ENCODE data around the gene DNTT. TPM values are rescaled to one million over a fixed set of nuclear protein-coding genes. Genes with fewer than 3 reads are reported as not detected.

The DNTT gene
- total RNA-seq, 1 experiment from 2014 or later, result not detected

GRCh38 chr10:96352582-96352981, 48.3 kb downstream of the DNTT start:
- ChIA-PET CTCF (interaction anchor here (0.7 kb wide), 2 partner anchors 9 to 62 kb away, joined by 3 to 4 read pairs; no protein-coding TSS in a partner anchor), POLR2A (no interaction called here)
- DNase-seq, result no peak
- Mint-ChIP-seq H3K36me3 (ENCODE audit: insufficient read depth, unreplicated experiment) (no peaks in the 10 kb centered on the region), H3K27me3 (ENCODE audit: insufficient read depth, unreplicated experiment) (peaks cover 5% of the 10 kb centered on the region), H3K9me3 (ENCODE audit: unreplicated experiment) (no peaks in the 10 kb centered on the region), H3K4me3 (ENCODE audit: unreplicated experiment) (no peak overlapping the region), H3K4me1 (ENCODE audit: low read depth, unreplicated experiment) (peaks cover 10% of the 10 kb centered on the region), H3K27ac (ENCODE audit: unreplicated experiment) (no peak overlapping the region)
- BruUV-seq (replicated peaks), result no TSS peak
- Histone ChIP-seq H3K36me3 (ENCODE audit: control insufficient read depth, insufficient read depth, low read length) (no peaks in the 10 kb centered on the region), H3K9me3 (no peaks in the 10 kb centered on the region), H3K4me3 (ENCODE audit: low read depth, low read length) (no peak overlapping the region), H3K4me1 (peaks cover 22% of the 10 kb centered on the region), H3K27me3 (replicated peaks; ENCODE audit: control insufficient read depth, insufficient read depth, low read length) (no peaks in the 10 kb centered on the region; the same call in 1 of the 2 replicates)
- intact Hi-C loops (cut with micrococcal nuclease; ENCODE audit: unreplicated experiment), result no loop called here
- TF ChIP-seq, protein P1, sequence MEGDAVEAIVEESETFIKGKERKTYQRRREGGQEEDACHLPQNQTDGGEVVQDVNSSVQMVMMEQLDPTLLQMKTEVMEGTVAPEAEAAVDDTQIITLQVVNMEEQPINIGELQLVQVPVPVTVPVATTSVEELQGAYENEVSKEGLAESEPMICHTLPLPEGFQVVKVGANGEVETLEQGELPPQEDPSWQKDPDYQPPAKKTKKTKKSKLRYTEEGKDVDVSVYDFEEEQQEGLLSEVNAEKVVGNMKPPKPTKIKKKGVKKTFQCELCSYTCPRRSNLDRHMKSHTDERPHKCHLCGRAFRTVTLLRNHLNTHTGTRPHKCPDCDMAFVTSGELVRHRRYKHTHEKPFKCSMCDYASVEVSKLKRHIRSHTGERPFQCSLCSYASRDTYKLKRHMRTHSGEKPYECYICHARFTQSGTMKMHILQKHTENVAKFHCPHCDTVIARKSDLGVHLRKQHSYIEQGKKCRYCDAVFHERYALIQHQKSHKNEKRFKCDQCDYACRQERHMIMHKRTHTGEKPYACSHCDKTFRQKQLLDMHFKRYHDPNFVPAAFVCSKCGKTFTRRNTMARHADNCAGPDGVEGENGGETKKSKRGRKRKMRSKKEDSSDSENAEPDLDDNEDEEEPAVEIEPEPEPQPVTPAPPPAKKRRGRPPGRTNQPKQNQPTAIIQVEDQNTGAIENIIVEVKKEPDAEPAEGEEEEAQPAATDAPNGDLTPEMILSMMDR (IDR thresholded peaks at IDR 0.05; ENCODE audit: insufficient read depth in 1 of 2, low read depth in 1 of 2, low read length in 1 of 2, severe bottlenecking in 1 of 2, unreplicated experiment in 1 of 2), result no peak

- H3K4me3 ChIP-seq (ENCODE audit: low read depth, low read length), result no peak overlapping the region
- Mint-ChIP-seq H3K4me1 (ENCODE audit: low read depth, unreplicated experiment) (peaks cover 10% of the 10 kb centered on the region), H3K9me3 (ENCODE audit: unreplicated experiment) (no peaks in the 10 kb centered on the region), H3K4me3 (ENCODE audit: unreplicated experiment) (no peak overlapping the region), H3K36me3 (ENCODE audit: insufficient read depth, unreplicated experiment) (no peaks in the 10 kb centered on the region), H3K27ac (ENCODE audit: unreplicated experiment) (no peak overlapping the region), H3K27me3 (ENCODE audit: insufficient read depth, unreplicated experiment) (peaks cover 13% of the 10 kb centered on the region)
- intact Hi-C loops (cut with micrococcal nuclease; ENCODE audit: unreplicated experiment), result no loop called here
- no peaks in the 10 kb centered on the region; the same call in 1 of the 2 replicates for H3K27me3 ChIP-seq (replicated peaks; ENCODE audit: control insufficient read depth, insufficient read depth, low read length)
- no peaks in the 10 kb centered on the region for H3K9me3 ChIP-seq
- ChIA-PET CTCF (interaction anchor here (0.5 kb wide), 1 partner anchor 13 kb away, joined by 3 read pairs; no protein-coding TSS in a partner anchor), POLR2A (no interaction called here)
- TF ChIP-seq, protein P1 (IDR thresholded peaks at IDR 0.05; ENCODE audit: insufficient read depth in 1 of 2, low read depth in 1 of 2, low read length in 1 of 2, severe bottlenecking in 1 of 2, unreplicated experiment in 1 of 2), result no peak
- H3K4me1 ChIP-seq, result peaks cover 18% of the 10 kb centered on the region
- no peaks in the 10 kb centered on the region for H3K36me3 ChIP-seq (ENCODE audit: control insufficient read depth, insufficient read depth, low read length)
- no peak for DNase-seq
- no TSS peak for BruUV-seq (replicated peaks)
Measured at GRCh38 chr10:96357038-96357620, 52.9 kb downstream of the DNTT start.

DNA sequence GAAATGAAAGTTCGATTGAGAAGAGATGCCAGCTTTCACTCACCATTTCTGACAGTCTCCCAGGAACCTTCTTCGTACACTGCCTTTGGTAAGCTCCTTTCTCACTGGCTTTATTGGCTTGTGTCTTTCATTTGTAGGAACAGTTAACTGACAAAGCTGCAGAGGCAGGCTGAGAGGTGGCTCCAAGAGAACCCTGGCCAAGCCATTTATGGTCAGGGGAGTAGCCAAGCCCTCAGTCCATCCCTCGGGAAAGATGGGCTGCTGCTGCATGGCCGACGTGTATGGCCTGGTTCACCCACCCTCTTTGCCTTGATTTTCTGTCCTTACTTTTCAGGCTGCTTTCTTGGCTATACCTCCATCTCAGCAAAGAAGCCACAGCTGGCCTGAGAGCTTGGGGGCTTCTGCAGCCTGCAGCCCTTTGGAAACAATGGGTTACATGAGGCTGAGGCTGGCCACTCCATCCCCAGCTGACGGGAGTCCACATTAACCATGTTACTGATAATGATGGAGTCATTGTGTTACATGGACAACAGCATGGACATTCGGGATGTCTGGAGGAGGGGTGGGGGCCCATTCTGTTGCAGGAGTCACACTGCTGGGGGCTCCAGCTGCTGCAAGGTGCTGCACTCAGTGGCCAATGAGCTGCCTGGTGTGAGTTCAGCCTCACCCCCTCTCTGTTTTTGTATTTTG, 54.8 kb downstream of the DNTT start, which contains the start of gene OPALIN:
Gene OPALIN (minus strand): TSS at position 152 of the 690 bp plus-strand sequence. CDS start 106 bp downstream, at position 46.
- Mint-ChIP-seq H3K36me3 (ENCODE audit: insufficient read depth, unreplicated experiment) (no peaks in the 10 kb centered on the region), H3K4me1 (ENCODE audit: low read depth, unreplicated experiment) (peaks cover 2% of the 10 kb centered on the region), H3K9me3 (ENCODE audit: unreplicated experiment) (no peaks in the 10 kb centered on the region), H3K27me3 (ENCODE audit: insufficient read depth, unreplicated experiment) (peaks cover 16% of the 10 kb centered on the region), H3K27ac (ENCODE audit: unreplicated experiment) (no peak within 1 kb of the TSS), H3K4me3 (ENCODE audit: unreplicated experiment) (no peak within 1 kb of the TSS)
- Histone ChIP-seq H3K4me3 (ENCODE audit: low read depth, low read length) (no peak within 1 kb of the TSS), H3K36me3 (ENCODE audit: control insufficient read depth, insufficient read depth, low read length) (no peaks in the 10 kb centered on the region), H3K27me3 (replicated peaks; ENCODE audit: control insufficient read depth, insufficient read depth, low read length) (no peaks in the 10 kb centered on the region; the same call in 1 of the 2 replicates), H3K4me1 (peaks cover 3% of the 10 kb centered on the region; the same call in 1 of the 2 replicates), H3K9me3 (no peaks in the 10 kb centered on the region; the same call in 1 of the 2 replicates)
- TF ChIP-seq, protein P1 (IDR thresholded peaks at IDR 0.05; ENCODE audit: insufficient read depth in 1 of 2, low read depth in 1 of 2, low read length in 1 of 2, severe bottlenecking in 1 of 2, unreplicated experiment in 1 of 2), result no peak
- ChIA-PET CTCF (interaction anchor here (0.6 kb wide), 1 partner anchor 797 kb away, joined by 3 read pairs; no protein-coding TSS in a partner anchor), POLR2A (no interaction called here)
- no TSS peak for BruUV-seq (replicated peaks)
- intact Hi-C loops (cut with micrococcal nuclease; ENCODE audit: unreplicated experiment), result no loop called here
- no peak for DNase-seq
